ENCODE results near the gene POLR3B. TPM values are rescaled to one million over a fixed set of nuclear protein-coding genes. Genes with fewer than 3 reads are reported as not detected.

POLR3B gene
- total and polyA plus RNA-seq, 9 donors = 8.9 to 13.3 (median 11.8) TPM

GRCh38 chr12:106409878-106410277, 52.3 kb downstream of the POLR3B start:
- H3K4me3 ChIP-seq (ENCODE audit: low read length) = no peak overlapping the region

GRCh38 chr12:106412563-106412962, 55.0 kb downstream of the POLR3B start:
- Histone ChIP-seq H3K4me3 (ENCODE audit: low read length) (no peak overlapping the region), H3K9me3 (replicated peaks; ENCODE audit: control insufficient read depth, low read depth, low read length) (no peaks in the 10 kb centered on the region), H3K27ac (ENCODE audit: low read length) (no peak overlapping the region), H3K36me3 (ENCODE audit: control insufficient read depth, insufficient read depth, low read length) (peaks cover under 1% of the 10 kb centered on the region), H3K4me1 (ENCODE audit: control insufficient read depth, insufficient read depth, low read length) (no peaks in the 10 kb centered on the region), H3K27me3 (ENCODE audit: control insufficient read depth, insufficient read depth, low read length) (no peaks in the 10 kb centered on the region)
- no peak for DNase-seq
- 100% methylated on average over 1 of the region's 1 CpG for WGBS (ENCODE audit: insufficient coverage)

More at GRCh38 chr12:106409878-106410277, 52.3 kb downstream of the POLR3B start:
- no peaks in the 10 kb centered on the region for H3K4me1 ChIP-seq (ENCODE audit: control insufficient read depth, insufficient read depth, low read length)
- H3K27me3 ChIP-seq (ENCODE audit: control insufficient read depth, insufficient read depth, low read length) = no peaks in the 10 kb centered on the region
- WGBS (ENCODE audit: insufficient coverage) = no CpG with 5 or more reads among the region's 2 CpGs
- H3K27ac ChIP-seq (ENCODE audit: low read length) = no peak overlapping the region
- no peak for DNase-seq
- no peaks in the 10 kb centered on the region for H3K9me3 ChIP-seq (replicated peaks; ENCODE audit: control insufficient read depth, low read depth, low read length)
- no peaks in the 10 kb centered on the region for H3K36me3 ChIP-seq (ENCODE audit: control insufficient read depth, insufficient read depth, low read length)

GRCh38 chr12:106415134-106415533, 57.6 kb downstream of the POLR3B start:
- Histone ChIP-seq H3K4me3 (ENCODE audit: low read length) (no peak overlapping the region), H3K4me1 (ENCODE audit: control insufficient read depth, insufficient read depth, low read length) (no peaks in the 10 kb centered on the region), H3K27me3 (ENCODE audit: control insufficient read depth, insufficient read depth, low read length) (no peaks in the 10 kb centered on the region), H3K9me3 (replicated peaks; ENCODE audit: control insufficient read depth, low read depth, low read length) (no peaks in the 10 kb centered on the region), H3K27ac (ENCODE audit: low read length) (no peak overlapping the region), H3K36me3 (ENCODE audit: control insufficient read depth, insufficient read depth, low read length) (peaks cover 6% of the 10 kb centered on the region)
- DNase-seq = no peak

GRCh38 chr12:106416273-106416672, 58.7 kb downstream of the POLR3B start:
- no peak for DNase-seq
- H3K4me1 ChIP-seq (ENCODE audit: control insufficient read depth, insufficient read depth, low read length) = no peaks in the 10 kb centered on the region
- H3K36me3 ChIP-seq (ENCODE audit: control insufficient read depth, insufficient read depth, low read length) = peaks cover 6% of the 10 kb centered on the region
- no peak overlapping the region for H3K4me3 ChIP-seq (ENCODE audit: low read length)
- WGBS (ENCODE audit: insufficient coverage) = 71% methylated on average over 1 of the region's 2 CpGs
- H3K27ac ChIP-seq (ENCODE audit: low read length) = no peak overlapping the region
- H3K27me3 ChIP-seq (ENCODE audit: control insufficient read depth, insufficient read depth, low read length) = no peaks in the 10 kb centered on the region
- H3K9me3 ChIP-seq (replicated peaks; ENCODE audit: control insufficient read depth, low read depth, low read length) = no peaks in the 10 kb centered on the region

- Histone ChIP-seq H3K4me3 (ENCODE audit: low read length) (no peak overlapping the region), H3K27ac (ENCODE audit: low read length) (no peak overlapping the region)
- 100% methylated on average over 2 of the region's 7 CpGs for whole genome bisulfite sequencing (ENCODE audit: insufficient coverage)
These were observed 60.7 kb downstream of the POLR3B start for GRCh38 chr12:106417926-106418910.

GRCh38 chr12:106418970-106419369, 61.4 kb downstream of the POLR3B start:
- no peak overlapping the region for H3K4me3 ChIP-seq (ENCODE audit: low read length)
- H3K36me3 ChIP-seq (ENCODE audit: control insufficient read depth, insufficient read depth, low read length) = peaks cover 6% of the 10 kb centered on the region
- H3K4me1 ChIP-seq (ENCODE audit: control insufficient read depth, insufficient read depth, low read length) = no peaks in the 10 kb centered on the region
- no peak overlapping the region for H3K27ac ChIP-seq (ENCODE audit: low read length)
- no peaks in the 10 kb centered on the region for H3K9me3 ChIP-seq (replicated peaks; ENCODE audit: control insufficient read depth, low read depth, low read length)
- no peak for DNase-seq
- no peaks in the 10 kb centered on the region for H3K27me3 ChIP-seq (ENCODE audit: control insufficient read depth, insufficient read depth, low read length)
- WGBS (ENCODE audit: insufficient coverage) = no CpG with 5 or more reads among the region's 1 CpG

More at GRCh38 chr12:106417926-106418910, 60.7 kb downstream of the POLR3B start:
- DNase-seq = peak; percentile 38
- Histone ChIP-seq H3K4me1 (ENCODE audit: control insufficient read depth, insufficient read depth, low read length) (no peaks in the 10 kb centered on the region), H3K9me3 (replicated peaks; ENCODE audit: control insufficient read depth, low read depth, low read length) (no peaks in the 10 kb centered on the region), H3K27me3 (ENCODE audit: control insufficient read depth, insufficient read depth, low read length) (no peaks in the 10 kb centered on the region), H3K36me3 (ENCODE audit: control insufficient read depth, insufficient read depth, low read length) (peaks cover 6% of the 10 kb centered on the region)

- H3K4me3 ChIP-seq (ENCODE audit: low read length) = no peak overlapping the region
- WGBS (ENCODE audit: insufficient coverage) = 100% methylated on average over 2 of the region's 2 CpGs
These were observed 65.7 kb downstream of the POLR3B start for GRCh38 chr12:106423291-106423690.

GRCh38 chr12:106425061-106425702, 67.6 kb downstream of the POLR3B start:
- Histone ChIP-seq H3K27me3 (ENCODE audit: control insufficient read depth, insufficient read depth, low read length) (no peaks in the 10 kb centered on the region), H3K27ac (ENCODE audit: low read length) (no peak overlapping the region), H3K4me3 (ENCODE audit: low read length) (no peak overlapping the region), H3K4me1 (ENCODE audit: control insufficient read depth, insufficient read depth, low read length) (peaks cover 13% of the 10 kb centered on the region), H3K36me3 (ENCODE audit: control insufficient read depth, insufficient read depth, low read length) (peaks cover under 1% of the 10 kb centered on the region), H3K9me3 (replicated peaks; ENCODE audit: control insufficient read depth, low read depth, low read length) (no peaks in the 10 kb centered on the region)
- peak; percentile 28 for DNase-seq
- WGBS (ENCODE audit: insufficient coverage) = no CpG with 5 or more reads among the region's 1 CpG

More at GRCh38 chr12:106423291-106423690, 65.7 kb downstream of the POLR3B start:
- Histone ChIP-seq H3K27me3 (ENCODE audit: control insufficient read depth, insufficient read depth, low read length) (no peaks in the 10 kb centered on the region), H3K4me1 (ENCODE audit: control insufficient read depth, insufficient read depth, low read length) (peaks cover 7% of the 10 kb centered on the region), H3K27ac (ENCODE audit: low read length) (no peak overlapping the region), H3K36me3 (ENCODE audit: control insufficient read depth, insufficient read depth, low read length) (no peaks in the 10 kb centered on the region), H3K9me3 (replicated peaks; ENCODE audit: control insufficient read depth, low read depth, low read length) (no peaks in the 10 kb centered on the region)
- DNase-seq = no peak

GRCh38 chr12:106427917-106428316, 70.4 kb downstream of the POLR3B start:
- Histone ChIP-seq H3K36me3 (ENCODE audit: control insufficient read depth, insufficient read depth, low read length) (peaks cover 4% of the 10 kb centered on the region), H3K4me3 (ENCODE audit: low read length) (no peak overlapping the region), H3K4me1 (ENCODE audit: control insufficient read depth, insufficient read depth, low read length) (peaks cover 15% of the 10 kb centered on the region), H3K27ac (ENCODE audit: low read length) (peak overlapping the region; percentile 36), H3K9me3 (replicated peaks; ENCODE audit: control insufficient read depth, low read depth, low read length) (no peaks in the 10 kb centered on the region), H3K27me3 (ENCODE audit: control insufficient read depth, insufficient read depth, low read length) (no peaks in the 10 kb centered on the region)
- no CpG with 5 or more reads among the region's 1 CpG for WGBS (ENCODE audit: insufficient coverage)
- no peak for DNase-seq

GRCh38 chr12:106428384-106428783, 70.8 kb downstream of the POLR3B start:
- DNase-seq = peak; percentile 89
- Histone ChIP-seq H3K4me1 (ENCODE audit: control insufficient read depth, insufficient read depth, low read length) (peaks cover 15% of the 10 kb centered on the region), H3K27ac (ENCODE audit: low read length) (peak overlapping the region; percentile 36), H3K36me3 (ENCODE audit: control insufficient read depth, insufficient read depth, low read length) (peaks cover 4% of the 10 kb centered on the region), H3K27me3 (ENCODE audit: control insufficient read depth, insufficient read depth, low read length) (no peaks in the 10 kb centered on the region), H3K9me3 (replicated peaks; ENCODE audit: control insufficient read depth, low read depth, low read length) (no peaks in the 10 kb centered on the region), H3K4me3 (ENCODE audit: low read length) (no peak overlapping the region)
- 0% methylated on average over 1 of the region's 2 CpGs for WGBS (ENCODE audit: insufficient coverage)

Measured in muscle of leg (tissue), 11 donors.